IPS-11a (cell line): ENCODE data around the gene CTSZ.
"Not testable (repeated sequence)": the region's sequence is repeated elsewhere in the genome, so short reads cannot be mapped to it uniquely, and the experiment has no call there.

Experiments used
- H3K4me3 ChIP-seq: one replicate; pipeline ENCODE4 v1.5.1; 2013; ENCODE audit warnings: low read depth, low read length, control low read depth

CTSZ gene

DNA sequence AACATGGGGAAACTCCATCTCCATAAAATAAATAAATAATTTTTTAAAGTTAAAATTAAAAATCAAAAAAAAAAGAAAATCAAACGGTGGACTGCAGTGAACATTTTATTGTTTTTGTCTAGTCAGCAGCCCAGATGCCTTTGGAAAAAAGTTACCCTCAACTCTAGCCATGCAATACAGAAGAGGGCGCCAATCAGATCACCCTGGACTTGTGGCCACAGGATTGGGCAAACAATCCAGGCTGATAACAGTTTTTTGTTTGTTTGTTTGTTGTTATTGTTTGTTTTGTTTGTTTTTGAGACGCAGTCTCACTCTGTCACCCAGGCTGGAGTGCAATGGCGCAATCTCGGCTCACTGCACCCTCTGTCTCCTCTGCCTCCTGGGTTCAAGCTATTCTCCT, 56.5 kb downstream of the CTSZ start:
- H3K4me3 ChIP-seq: no peak overlapping the region

DNA sequence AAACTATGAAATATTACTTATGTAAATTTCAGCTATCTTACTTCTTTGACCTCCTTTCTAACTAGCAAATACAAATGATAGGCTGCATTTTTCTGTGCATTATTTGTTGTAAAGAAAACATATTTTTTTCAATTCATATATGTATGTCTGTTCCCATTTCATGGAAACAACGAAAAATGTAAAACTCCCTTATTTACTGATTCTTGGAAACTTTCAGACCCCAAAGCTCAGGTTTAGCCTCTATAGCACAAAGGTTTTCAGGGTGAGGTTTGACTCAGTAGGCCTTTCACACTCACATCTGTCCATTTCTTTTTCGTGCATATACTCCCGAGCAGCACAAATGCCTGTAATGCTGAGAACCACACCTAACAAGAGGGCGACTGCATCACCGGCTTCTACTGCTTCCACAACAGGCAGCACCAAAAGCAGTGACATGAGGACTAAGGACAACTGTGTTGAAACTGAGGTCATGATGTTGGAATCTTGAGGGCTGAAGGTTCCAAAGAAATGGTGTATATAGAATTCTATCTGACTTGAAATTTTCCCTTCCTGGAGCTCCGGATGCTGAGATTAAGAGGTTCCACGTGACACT, 59.2 kb downstream of the CTSZ start:
- H3K4me3 ChIP-seq: not testable (repeated sequence)

DNA sequence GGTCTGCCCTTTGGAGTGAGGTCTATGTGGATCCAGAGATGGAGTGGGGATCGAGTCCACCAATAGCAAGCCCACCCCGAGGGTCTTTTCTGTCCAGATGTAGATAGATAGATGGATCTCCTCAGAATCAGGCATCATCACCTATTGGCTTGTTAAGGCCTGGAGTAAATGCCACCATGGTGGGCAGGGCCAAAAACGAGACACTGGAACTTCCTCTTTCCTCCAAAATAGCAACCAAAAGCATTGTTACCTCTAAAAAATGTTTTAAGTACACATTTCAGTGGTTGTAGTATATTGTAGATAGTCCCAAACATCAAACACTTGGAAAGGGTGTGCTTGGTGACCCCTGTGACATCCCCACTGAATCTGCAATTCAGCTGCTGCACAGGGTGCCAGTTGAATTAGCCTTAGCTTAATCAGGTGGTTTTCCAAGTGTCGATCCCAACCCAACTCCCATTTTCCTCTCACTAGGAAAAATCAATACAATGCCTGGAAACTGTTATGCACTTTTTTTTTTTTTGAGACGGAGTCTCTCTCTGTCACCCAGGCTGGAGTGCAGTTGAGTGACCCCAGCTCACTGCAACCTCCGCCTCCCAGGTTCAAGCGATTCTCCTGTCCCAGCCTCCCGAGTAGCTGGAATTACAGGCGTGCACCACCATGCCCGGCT, 61.0 kb downstream of the CTSZ start:
- H3K4me3 ChIP-seq: no peak overlapping the region
